ENCODE results near the gene MAPK10. TPM values are rescaled to one million over a fixed set of nuclear protein-coding genes. Genes with fewer than 3 reads are reported as not detected.

The MAPK10 gene
- polyA plus RNA-seq, 1 donor (not counting 4 experiments of a cell fraction or from before 2014, with no cell fraction given) = 8.2 TPM

DNA sequence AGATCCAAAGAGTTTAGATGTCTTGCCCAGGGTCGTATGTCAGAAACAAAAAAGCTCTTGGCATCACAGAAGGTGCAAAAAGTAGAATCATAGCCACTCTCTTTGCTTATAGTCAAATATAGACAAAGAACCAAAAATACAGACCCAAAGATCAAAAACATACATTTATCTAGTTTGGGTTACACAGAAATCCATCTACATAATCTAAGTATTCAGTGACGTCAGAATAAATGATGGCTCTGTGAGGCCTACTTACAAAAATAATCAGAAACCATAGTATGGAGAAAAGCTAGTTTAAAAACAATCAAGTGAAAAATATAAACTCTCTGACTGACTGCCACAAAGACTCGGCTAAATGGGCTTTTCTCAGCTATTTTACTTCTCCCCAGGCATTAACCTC lies 126.8 kb downstream of the MAPK10 start:
- Histone ChIP-seq H3K9me3 (ENCODE audit: control insufficient read depth, low read depth, low read length) (no peaks in the 10 kb centered on the region), H2AFZ (ENCODE audit: control insufficient read depth, low read length) (no peak overlapping the region), H4K20me1 (ENCODE audit: control insufficient read depth, extremely low read depth, insufficient read depth, low read length) (no peaks in the 10 kb centered on the region), H3K36me3 (ENCODE audit: control insufficient read depth in 2 of 2, extremely low read depth in 1 of 2, insufficient read depth in 2 of 2, low read length in 2 of 2) (no peaks in the 10 kb centered on the region), H3K79me2 (ENCODE audit: control insufficient read depth, insufficient read depth, low read length) (no peaks in the 10 kb centered on the region), H3K9ac (ENCODE audit: control insufficient read depth, extremely low read depth, insufficient read depth, low read length) (no peak overlapping the region), H3K4me2 (ENCODE audit: control insufficient read depth, extremely low read depth, insufficient read depth, low read depth, low read length) (peak overlapping the region; percentile 54), H3K9me1 (ENCODE audit: control insufficient read depth, extremely low read depth, insufficient read depth, low read length) (no peaks in the 10 kb centered on the region), H3K27ac (ENCODE audit: control insufficient read depth, insufficient read depth, low read length) (no peak overlapping the region), H3K27me3 (ENCODE audit: control insufficient read depth, extremely low read depth, insufficient read depth, low read length) (no peaks in the 10 kb centered on the region), H3K4me3 (ENCODE audit: control insufficient read depth in 2 of 3, extremely low read depth in 1 of 3, insufficient read depth in 2 of 3, low read depth in 1 of 3, low read length in 3 of 3) (no peak overlapping the region), H3K4me1 (ENCODE audit: control insufficient read depth, extremely low read depth, insufficient read depth, low read length) (peaks cover 15% of the 10 kb centered on the region)
- dilution Hi-C loops (cut with MboI; ENCODE audit: extremely low pct_ligation_motif_present, low sequenced_read_pairs) = no loop called here
- DNase-seq (ENCODE audit: low read depth, low spot score) (no peak), FAIRE-seq (no peak)
- no peak for TF ChIP-seq EZH2 (IDR thresholded peaks at IDR 0.05; ENCODE audit: low read length)
- TF ChIP-seq, protein P1, sequence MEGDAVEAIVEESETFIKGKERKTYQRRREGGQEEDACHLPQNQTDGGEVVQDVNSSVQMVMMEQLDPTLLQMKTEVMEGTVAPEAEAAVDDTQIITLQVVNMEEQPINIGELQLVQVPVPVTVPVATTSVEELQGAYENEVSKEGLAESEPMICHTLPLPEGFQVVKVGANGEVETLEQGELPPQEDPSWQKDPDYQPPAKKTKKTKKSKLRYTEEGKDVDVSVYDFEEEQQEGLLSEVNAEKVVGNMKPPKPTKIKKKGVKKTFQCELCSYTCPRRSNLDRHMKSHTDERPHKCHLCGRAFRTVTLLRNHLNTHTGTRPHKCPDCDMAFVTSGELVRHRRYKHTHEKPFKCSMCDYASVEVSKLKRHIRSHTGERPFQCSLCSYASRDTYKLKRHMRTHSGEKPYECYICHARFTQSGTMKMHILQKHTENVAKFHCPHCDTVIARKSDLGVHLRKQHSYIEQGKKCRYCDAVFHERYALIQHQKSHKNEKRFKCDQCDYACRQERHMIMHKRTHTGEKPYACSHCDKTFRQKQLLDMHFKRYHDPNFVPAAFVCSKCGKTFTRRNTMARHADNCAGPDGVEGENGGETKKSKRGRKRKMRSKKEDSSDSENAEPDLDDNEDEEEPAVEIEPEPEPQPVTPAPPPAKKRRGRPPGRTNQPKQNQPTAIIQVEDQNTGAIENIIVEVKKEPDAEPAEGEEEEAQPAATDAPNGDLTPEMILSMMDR (optimal IDR thresholded peaks at IDR 0.05 in 1 of 3, IDR thresholded peaks at IDR 0.05 in 1 of 3, conservative IDR thresholded peaks at IDR 0.05 in 1 of 3; ENCODE audit: extremely low read depth in 1 of 3, insufficient read depth in 2 of 3, low read length in 3 of 3) = no peak

DNA sequence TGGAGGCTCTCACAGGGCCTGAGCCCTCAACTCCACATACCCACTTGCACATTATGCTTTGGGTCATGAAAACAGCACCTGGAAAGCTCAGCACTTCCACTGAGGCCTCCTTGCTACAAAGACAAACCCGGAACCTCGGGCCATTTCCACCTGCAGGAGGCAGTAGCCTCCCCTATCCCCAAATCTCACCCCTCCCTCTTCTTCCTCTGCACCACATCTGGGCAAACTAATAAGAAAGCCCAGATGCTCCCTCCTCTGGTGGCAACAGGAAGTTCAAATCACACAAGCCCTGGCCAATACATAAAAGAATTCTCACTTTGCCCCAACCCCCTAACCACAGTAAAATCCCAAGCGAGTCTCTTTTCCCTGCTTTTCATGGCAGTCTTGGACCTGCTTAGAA lies 136.4 kb downstream of the MAPK10 start:
- no peaks in the 10 kb centered on the region for H3K9me3 ChIP-seq (ENCODE audit: control insufficient read depth, low read depth, low read length)
- dilution Hi-C loops (cut with MboI; ENCODE audit: extremely low pct_ligation_motif_present, low sequenced_read_pairs) = no loop called here
- H3K9me1 ChIP-seq (ENCODE audit: control insufficient read depth, extremely low read depth, insufficient read depth, low read length) = no peaks in the 10 kb centered on the region
- no peaks in the 10 kb centered on the region for H3K79me2 ChIP-seq (ENCODE audit: control insufficient read depth, insufficient read depth, low read length)
- H3K27ac ChIP-seq (ENCODE audit: control insufficient read depth, insufficient read depth, low read length) = no peak overlapping the region
- H2AFZ ChIP-seq (ENCODE audit: control insufficient read depth, low read length) = no peak overlapping the region
- no peak overlapping the region for H3K9ac ChIP-seq (ENCODE audit: control insufficient read depth, extremely low read depth, insufficient read depth, low read length)
- no peaks in the 10 kb centered on the region for H3K4me1 ChIP-seq (ENCODE audit: control insufficient read depth, extremely low read depth, insufficient read depth, low read length)
- no peak overlapping the region for H3K4me2 ChIP-seq (ENCODE audit: control insufficient read depth, extremely low read depth, insufficient read depth, low read depth, low read length)
- DNase-seq (ENCODE audit: low read depth, low spot score) (no peak), FAIRE-seq (no peak)
- no peak overlapping the region for H3K4me3 ChIP-seq (ENCODE audit: control insufficient read depth in 2 of 3, extremely low read depth in 1 of 3, insufficient read depth in 2 of 3, low read depth in 1 of 3, low read length in 3 of 3)
- H3K36me3 ChIP-seq (ENCODE audit: control insufficient read depth in 2 of 2, extremely low read depth in 1 of 2, insufficient read depth in 2 of 2, low read length in 2 of 2) = no peaks in the 10 kb centered on the region
- no peak for TF ChIP-seq EZH2 (IDR thresholded peaks at IDR 0.05; ENCODE audit: low read length)
- TF ChIP-seq, protein P1 (optimal IDR thresholded peaks at IDR 0.05 in 1 of 3, IDR thresholded peaks at IDR 0.05 in 1 of 3, conservative IDR thresholded peaks at IDR 0.05 in 1 of 3; ENCODE audit: extremely low read depth in 1 of 3, insufficient read depth in 2 of 3, low read length in 3 of 3) = peak; percentile 55 to 75 (median 55)
- no peaks in the 10 kb centered on the region for H4K20me1 ChIP-seq (ENCODE audit: control insufficient read depth, extremely low read depth, insufficient read depth, low read length)
- no peaks in the 10 kb centered on the region for H3K27me3 ChIP-seq (ENCODE audit: control insufficient read depth, extremely low read depth, insufficient read depth, low read length)

All from keratinocyte (primary cell).